Measurements from ENCODE around the gene IFT172.
A peak's percentile ranks its signal among the peaks of the same experiment; 100 is the strongest.
"Not testable (repeated sequence)": the region's sequence is repeated elsewhere in the genome, so short reads cannot be mapped to it uniquely, and the experiment has no call there.

IFT172 gene, protein sequence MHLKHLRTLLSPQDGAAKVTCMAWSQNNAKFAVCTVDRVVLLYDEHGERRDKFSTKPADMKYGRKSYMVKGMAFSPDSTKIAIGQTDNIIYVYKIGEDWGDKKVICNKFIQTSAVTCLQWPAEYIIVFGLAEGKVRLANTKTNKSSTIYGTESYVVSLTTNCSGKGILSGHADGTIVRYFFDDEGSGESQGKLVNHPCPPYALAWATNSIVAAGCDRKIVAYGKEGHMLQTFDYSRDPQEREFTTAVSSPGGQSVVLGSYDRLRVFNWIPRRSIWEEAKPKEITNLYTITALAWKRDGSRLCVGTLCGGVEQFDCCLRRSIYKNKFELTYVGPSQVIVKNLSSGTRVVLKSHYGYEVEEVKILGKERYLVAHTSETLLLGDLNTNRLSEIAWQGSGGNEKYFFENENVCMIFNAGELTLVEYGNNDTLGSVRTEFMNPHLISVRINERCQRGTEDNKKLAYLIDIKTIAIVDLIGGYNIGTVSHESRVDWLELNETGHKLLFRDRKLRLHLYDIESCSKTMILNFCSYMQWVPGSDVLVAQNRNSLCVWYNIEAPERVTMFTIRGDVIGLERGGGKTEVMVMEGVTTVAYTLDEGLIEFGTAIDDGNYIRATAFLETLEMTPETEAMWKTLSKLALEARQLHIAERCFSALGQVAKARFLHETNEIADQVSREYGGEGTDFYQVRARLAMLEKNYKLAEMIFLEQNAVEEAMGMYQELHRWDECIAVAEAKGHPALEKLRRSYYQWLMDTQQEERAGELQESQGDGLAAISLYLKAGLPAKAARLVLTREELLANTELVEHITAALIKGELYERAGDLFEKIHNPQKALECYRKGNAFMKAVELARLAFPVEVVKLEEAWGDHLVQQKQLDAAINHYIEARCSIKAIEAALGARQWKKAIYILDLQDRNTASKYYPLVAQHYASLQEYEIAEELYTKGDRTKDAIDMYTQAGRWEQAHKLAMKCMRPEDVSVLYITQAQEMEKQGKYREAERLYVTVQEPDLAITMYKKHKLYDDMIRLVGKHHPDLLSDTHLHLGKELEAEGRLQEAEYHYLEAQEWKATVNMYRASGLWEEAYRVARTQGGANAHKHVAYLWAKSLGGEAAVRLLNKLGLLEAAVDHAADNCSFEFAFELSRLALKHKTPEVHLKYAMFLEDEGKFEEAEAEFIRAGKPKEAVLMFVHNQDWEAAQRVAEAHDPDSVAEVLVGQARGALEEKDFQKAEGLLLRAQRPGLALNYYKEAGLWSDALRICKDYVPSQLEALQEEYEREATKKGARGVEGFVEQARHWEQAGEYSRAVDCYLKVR (N-terminal part only)

DNA sequence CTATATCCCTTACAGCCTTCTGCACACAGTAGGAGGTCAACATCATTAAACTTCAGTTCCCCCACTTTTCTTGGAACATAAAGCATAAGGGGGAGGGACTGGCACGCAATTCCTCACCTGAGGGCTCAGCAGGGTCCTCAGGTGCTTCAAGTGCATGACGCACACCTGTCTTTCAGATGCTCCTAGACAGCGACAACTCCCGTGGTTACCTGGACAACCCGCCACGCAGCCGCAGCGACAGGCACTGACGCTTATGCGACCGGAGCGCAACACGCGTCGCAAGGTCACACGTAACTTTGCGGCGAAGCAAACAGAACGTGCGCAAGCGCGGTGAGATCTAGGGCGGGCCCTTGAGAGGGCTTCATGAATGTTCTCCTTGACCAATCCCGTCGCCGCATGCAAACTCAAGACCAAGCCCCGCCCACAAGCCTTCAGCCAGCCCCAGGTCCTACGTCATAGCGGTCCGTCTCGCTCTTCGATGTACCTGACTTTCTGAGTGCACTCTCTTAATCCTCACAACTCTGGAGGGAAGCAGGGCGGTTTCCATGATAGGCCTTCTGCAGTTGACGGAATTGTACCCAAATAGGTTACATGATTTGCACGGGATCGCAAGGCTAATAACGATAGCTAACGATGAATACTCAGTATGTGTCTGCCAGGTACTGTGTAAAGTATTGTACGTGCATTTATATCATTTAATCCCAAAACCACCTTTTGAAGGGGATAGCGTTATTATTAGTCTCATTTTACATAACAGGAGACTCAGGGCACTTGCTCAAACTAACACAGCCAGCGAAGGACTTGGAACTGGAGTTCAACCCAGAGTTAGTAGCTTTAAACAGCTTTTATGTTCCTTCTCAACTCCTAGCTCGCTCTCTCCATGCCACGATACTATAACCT lies at the start of gene IFT172:
Gene IFT172, minus strand, starts transcription at position 246 of the 900 bp plus-strand sequence. Its CDS starts 90 bp downstream, at position 156.
- peak; percentile 82 to 97 (median 92) for DNase-seq (ENCODE audit: low read depth in 2 of 3, low spot score in 2 of 3)

DNA sequence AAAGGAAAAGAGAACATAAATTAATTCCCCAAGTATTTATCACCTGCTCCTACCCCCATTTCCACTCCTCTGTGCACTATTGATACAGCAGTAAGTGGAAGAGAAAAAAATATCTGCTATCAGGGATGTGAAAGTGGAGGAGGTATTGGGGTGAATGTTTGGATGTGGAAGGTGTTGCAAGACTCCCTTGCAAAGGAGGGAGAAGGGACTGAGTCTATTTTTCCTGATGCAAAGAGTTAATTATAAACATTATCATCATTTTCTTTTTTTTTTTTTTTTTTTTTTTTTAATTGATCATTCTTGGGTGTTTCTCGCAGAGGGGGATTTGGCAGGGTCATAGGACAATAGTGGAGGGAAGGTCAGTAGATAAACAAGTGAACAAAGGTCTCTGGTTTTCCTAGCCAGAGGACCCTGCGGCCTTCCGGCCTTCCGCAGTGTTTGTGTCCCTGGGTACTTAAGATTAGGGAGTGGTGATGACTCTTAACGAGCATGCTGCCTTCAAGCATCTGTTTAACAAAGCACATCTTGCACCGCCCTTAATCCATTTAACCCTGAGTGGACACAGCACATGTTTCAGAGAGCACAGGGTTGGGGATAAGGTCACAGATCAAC lies 49.4 kb upstream of the IFT172 start:
- DNase-seq (ENCODE audit: low read depth in 2 of 3, low spot score in 2 of 3): not testable (repeated sequence)

DNA sequence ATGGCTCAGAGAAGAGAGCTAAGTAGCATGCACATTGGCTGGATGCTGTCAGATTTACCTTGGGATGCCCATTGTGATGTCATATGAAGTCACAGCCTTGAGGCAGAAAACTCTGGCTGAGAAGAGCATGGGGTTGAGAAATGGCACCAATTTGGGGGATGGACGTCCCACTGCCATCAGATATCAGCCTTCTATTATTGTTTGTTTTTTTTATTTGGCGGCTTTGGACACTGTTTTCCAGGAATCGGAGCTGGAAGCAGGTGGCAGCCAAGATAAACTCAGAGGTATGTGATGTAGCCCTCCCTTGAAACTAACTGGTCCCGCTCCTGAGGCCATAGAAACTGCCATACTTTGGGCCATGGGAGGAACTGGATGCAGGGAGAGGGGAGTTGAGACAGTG lies 47.7 kb upstream of the IFT172 start:
- no peak for DNase-seq (ENCODE audit: low read depth in 2 of 3, low spot score in 2 of 3)

DNA sequence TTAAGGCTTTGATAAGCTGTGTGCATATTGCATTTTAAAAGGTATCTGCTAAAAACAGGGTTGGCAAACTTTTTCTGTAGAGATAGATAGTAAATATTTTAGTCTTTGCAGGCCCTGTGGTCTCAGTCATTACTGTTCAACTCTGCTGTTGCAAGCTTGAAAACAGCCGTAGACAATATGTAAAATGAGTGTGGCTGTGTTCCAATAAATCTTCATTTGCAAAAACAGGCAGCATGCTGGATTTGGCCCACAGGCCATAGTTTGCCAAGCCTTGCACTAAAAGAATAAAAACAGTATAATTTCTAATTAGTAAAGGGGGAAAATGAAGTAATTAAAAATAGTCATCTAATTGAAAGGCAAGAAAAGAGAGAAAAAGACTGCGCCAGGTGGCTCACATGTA lies 42.4 kb upstream of the IFT172 start:
- DNase-seq (ENCODE audit: low read depth in 2 of 3, low spot score in 2 of 3): no peak

DNA sequence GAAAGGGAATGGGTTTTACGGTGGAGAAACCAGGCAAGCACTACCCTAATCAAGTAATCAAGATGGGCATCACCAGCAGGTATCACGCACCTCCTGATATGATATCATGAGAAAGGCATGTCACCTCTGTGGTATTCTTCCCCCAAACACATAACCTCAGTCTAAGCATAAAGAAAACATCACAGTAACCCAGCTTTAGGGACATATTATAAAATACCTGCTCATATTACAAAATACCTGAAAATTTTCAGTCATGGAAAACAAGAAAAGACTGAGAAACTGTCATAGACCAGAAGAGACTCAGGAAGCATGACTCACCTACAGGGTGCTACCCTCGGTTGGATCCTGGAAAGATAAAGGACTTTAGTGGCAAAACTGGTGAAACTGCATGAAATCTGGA lies 37.6 kb upstream of the IFT172 start:
- no peak for DNase-seq (ENCODE audit: low read depth in 2 of 3, low spot score in 2 of 3)

DNA sequence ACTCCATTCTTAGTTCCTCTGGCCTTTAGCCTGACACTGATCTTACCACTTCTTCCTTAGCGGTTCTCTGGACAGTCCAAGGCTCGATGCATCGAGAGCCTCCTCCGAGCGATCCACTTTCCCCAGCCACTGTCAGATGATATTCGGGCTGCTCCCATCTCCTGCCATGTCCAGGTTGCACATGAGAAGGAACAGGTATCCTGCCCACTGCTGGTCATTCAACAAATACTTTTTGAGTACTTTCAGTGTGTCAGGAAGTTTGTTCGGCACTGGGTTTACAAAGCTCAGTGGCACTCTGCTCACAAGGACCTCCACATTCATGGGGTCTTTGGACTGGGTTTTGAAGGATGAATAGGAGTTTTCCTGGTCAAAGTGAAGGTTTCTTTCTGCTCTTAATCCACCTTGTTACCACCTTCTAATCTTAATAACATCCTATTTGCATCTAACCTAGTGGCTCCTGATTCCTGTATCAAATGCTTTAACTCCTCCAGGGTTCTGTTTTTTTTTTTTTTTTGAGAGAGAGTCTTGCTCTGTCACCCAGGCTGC lies 32.9 kb upstream of the IFT172 start:
- no peak for DNase-seq (ENCODE audit: low read depth in 2 of 3, low spot score in 2 of 3)

DNA sequence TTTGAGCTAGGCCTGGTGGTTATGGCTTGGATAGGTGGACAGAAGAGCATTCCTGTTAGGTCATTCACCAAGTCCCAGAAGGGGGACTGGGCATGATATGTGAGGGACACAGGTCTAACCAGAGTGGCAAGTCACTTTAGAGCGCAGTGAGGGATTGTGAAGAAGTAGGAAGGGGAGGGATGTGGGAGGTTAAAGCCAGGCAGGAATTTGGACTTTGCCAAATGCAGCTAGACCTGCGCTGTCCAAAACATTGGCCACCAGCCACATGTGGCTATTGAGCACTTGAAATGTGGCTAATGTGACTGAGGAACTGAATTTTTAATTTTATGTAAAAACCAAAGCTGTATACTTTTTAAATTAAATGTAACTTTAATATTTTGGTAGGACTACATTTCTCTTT lies 30.8 kb upstream of the IFT172 start:
- DNase-seq (ENCODE audit: low read depth in 2 of 3, low spot score in 2 of 3): no peak

DNA sequence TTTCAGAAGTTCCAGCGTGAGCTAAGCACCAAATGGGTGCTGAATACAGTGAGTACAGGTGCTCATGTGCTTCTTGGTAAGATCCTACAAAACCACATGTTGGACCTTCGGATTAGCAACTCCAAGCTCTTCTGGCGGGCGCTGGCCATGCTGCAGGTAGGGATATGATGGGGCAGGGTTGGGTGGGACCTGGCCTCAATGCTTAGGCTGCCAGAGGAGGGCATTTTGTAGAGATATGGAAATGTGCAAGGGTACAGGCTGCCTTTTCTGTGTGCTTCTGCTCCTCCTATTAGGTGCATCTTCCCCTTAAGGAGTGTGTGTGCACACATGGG lies 29.2 kb upstream of the IFT172 start:
- no peak for DNase-seq (ENCODE audit: low read depth in 2 of 3, low spot score in 2 of 3)

DNA sequence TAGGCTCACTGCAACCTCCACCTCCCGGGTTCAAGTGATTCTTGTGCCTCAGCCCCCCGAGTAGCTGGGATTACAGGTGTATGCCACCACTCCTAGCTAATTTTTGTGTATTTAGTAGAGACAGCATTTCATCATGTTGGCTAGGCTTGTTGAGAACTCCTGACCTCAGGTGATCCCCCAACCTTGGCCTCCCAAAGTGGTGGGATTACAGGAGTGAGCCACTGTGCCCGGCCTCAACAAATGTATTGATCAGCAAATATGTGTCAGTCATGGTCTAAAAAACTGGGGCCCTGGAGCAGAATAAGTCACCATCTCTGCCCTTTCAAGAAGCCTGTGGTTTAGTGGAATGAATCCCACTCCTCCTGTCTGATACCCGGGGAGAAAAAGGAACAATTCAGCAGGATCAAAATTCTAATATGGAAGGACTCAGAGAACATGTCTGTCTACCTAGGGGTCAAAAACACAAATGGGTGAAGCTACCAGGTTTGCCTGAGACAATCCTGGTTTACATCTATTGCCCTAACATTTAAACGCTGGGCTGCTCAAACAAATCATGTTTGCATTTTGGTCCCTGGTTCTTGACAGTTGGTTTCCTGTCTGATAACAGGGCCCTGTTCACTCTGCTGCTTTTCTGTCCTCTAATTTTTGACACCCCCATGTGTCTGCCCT lies 28.7 kb upstream of the IFT172 start:
- DNase-seq (ENCODE audit: low read depth in 2 of 3, low spot score in 2 of 3): no peak

DNA sequence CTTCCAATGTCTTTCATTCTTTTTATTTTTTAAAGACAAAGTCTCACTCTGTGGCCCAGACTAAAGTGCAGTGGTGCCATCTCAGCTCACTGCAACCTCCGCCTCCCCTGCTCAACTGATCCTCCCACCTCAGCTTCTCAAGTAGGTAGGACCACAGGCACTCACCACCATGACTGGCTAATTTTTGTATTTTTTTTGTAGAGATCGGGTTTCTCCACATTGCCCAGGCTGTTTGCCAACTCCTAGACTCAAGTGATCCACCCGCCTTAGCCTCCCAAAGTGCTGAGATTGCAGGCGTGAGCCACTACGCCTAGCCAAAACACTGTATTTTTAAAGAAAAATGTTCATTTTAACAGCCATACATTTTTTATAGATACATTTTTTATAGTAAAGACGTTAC lies 19.8 kb upstream of the IFT172 start:
- no peak for DNase-seq (ENCODE audit: low read depth in 2 of 3, low spot score in 2 of 3)

DNA sequence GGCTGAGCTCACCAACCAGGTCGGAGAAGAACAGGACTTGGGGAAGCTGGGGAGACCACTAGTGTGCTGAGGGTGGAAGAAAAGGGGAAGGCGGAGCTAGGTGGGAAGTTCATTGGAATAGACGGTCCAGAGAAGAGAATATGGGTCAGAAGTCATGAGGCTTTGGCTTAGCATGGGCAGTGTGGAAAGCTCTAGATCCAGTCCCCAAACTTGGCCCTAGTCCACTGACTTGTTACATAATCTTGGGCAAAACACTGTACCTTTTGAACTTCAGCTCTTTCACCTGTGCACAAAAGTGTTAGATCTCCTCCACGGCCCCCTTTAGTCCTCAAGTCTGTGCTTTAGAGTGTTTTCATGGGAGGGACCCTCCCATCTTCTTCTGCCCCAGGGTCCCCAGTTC lies 17.8 kb upstream of the IFT172 start:
- no peak for DNase-seq (ENCODE audit: low read depth in 2 of 3, low spot score in 2 of 3)

DNA sequence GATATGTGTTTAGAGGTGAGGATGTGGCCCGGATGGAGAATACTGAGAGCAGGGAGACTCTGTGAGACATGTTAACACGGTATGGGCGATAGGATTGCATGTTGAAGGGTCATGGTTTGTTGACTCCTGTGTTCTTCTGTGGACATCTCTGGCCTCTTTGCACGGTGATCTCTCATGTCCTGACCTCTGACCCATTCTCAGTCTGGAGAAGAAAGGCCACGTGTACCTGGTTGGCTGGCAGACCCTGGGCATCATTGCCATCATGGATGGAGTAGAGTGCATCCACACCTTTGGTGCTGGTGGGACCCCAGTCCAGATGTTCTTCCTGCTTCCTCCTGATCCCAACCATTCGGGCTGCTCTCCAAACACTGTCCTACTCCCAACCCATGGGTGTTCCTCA lies 17.0 kb upstream of the IFT172 start:
- no peak for DNase-seq (ENCODE audit: low read depth in 2 of 3, low spot score in 2 of 3)

DNA sequence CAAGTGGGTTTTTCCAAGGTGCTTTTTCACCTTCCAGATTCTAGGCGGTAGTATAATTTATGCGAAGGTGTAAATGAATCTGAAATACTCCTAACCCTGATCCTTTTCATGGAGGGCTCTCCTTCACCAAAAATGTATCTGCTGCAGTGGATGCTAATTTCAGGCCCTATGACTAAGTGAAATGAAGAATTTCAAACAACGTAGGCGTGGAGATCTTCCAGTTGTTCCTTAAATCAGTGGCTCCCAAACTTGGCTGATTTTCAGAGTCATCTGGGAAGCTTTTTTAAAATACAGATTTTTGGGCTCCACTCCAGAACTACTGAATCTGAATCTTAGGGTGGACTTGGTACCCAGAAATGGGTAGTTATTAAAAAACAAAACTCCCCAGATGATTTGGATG lies 12.6 kb upstream of the IFT172 start:
- no peak for DNase-seq (ENCODE audit: low read depth in 2 of 3, low spot score in 2 of 3)

DNA sequence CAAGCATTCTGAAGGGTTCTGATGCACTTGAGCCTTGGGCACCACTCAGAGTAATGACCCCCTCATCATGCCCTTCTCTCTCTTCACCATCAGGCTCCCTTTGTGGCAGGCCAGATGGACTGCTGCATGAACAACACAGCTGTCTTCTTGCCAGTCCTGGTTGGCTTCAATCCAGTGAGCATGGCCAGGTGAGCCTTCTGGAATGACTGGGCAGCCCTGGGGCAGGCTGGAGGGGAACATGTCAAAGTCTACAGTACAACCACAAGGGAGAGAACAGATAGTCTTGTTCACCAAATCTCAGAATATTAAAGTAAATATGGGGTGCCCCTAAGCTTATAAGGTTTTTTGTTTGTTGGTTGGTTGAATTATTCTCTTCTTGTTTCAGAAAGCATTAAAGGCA lies 11.5 kb upstream of the IFT172 start:
- DNase-seq (ENCODE audit: low read depth in 2 of 3, low spot score in 2 of 3): no peak

DNA sequence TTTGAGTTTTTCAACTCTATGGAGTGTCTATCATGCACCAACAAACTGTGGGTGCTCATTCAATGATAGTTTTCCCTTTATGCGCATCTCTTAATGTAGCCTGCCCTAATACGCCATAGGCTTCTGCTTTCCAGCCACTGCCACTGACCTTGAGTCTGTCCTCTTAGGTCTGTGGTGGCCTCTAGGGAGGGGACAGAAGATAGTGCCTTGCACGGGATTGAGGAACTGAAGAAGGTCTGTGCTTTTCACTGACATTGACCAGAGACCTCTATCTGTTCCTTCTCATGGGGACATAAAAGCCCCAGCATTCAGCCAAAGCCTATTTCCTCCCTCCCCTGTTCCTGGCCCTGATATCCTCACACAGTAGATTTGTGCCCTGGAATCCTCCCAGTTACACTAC lies 9.4 kb upstream of the IFT172 start:
- no peak for DNase-seq (ENCODE audit: low read depth in 2 of 3, low spot score in 2 of 3)

DNA sequence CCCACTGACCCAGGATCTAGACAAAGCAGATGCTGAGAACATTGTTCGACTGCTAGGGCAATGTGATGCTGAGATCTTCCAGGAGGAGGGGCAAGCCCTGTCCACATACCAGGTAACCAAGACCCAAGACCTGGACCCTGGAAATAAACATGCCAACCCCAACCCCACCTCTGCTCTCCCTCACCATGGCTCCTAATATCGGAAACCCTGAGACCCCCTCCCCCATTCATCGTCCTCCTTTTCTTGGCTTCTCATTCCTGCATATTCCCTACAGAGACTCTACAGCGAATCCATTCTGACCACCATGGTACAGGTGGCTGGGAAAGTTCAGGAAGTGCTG lies 7.7 kb upstream of the IFT172 start:
- no peak for DNase-seq (ENCODE audit: low read depth in 2 of 3, low spot score in 2 of 3)

DNA sequence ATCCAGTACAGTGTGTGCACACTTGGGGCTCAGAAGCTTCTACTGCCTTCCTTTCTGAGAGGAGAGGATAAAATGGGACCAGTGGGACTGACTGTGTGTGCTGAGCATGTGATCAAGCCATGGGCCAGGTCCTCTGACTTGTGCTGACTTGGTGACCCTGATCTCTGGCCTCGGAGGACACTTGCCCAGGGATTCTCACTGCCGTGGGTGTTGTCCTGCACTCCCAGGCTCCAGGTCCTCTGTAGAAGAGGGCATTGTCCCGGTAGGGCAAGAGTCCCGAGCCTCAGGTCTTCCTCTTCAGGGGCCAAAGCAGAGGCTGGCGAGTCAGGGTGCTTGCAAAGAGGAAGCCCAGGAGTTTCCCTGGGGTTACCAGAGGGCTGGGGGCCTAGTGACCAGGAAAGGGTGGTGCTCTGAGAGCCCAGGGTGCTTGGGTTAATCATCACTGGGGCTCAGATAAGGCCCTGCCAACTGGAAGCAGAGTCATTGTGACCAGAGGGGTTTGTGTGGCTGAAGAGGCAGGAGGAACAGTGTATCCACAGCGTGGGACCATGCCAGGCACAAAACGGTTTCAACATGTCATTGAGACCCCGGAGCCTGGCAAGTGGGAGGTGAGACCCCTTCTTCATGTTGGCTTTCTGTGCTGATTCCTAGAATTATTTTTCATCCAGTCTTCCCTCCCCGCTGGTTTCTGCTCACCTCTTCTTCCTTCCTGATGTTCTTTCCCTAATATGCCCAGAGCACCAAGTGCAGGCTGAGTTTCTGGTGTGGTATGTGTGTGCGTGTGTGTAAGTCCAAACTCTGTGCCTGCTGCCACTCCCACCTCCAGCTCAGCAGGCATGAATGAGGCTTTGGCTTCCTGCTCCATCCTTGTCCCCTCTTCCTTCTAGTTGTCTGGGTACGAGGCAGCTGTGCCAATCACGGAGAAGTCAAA lies 7.1 kb upstream of the IFT172 start, which contains the start of gene GCKR:
Gene GCKR, plus strand, starts transcription at position 483 of the 931 bp plus-strand sequence. Its CDS starts 66 bp downstream, at position 549.
- DNase-seq (ENCODE audit: low read depth in 2 of 3, low spot score in 2 of 3): no peak

DNA sequence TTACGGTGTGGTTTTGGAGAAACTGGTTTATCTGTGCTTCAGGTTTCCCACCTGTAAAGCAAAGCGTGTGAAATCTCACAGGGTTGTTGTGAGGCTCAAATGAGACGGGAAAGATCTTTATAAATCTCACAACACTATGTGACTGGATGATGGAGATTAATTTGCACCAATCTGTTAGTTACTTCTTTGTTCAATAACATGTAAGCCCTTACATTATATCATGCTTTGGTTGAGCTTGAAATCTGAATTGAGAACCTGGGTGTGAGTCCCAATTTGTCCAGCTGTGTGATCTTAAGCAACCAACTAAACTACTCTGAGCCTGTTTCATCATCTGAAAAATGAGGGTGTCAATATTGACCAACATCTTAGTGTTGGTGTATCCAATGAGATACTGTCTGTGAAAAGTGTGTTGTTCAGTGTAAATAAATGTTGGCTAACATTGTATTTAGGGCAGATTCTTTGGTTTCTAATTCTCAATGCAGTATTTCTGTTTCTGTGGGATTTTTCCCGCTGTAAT lies 6.4 kb upstream of the IFT172 start:
- DNase-seq (ENCODE audit: low read depth in 2 of 3, low spot score in 2 of 3): no peak
